GM12878 (cell line): ENCODE results near the gene MFN2. TPM values are rescaled to one million over a fixed set of nuclear protein-coding genes. Genes with fewer than 3 reads are reported as not detected.

ENCODE experiments used
- ATAC-seq: fragments of 200-7000 bp; cut with Tn5 transposase; 3 replicates; pipeline ENCODE4 v1.9.1; 2020; ENCODE audit warnings: mild to moderate bottlenecking, moderate library complexity
- BruUV-seq: library from RNA; stranded (reverse); fragments of 400-500 nt; replicated peaks from 2 replicates; lab custom pipeline; 2021; lab: Mats Ljungman, UMichigan
- CTCF ChIA-PET: fragments of 300-600 bp; sonication (Branson Sonifier 250); formaldehyde crosslinking; extraction: SDS; loops from one replicate; lab custom pipeline; 2021; ENCODE audit warnings: inconsistent platforms; lab: Yijun Ruan, JAX
- POLR2A ChIA-PET: fragments of 350-600 bp; formaldehyde crosslinking; extraction: SDS; loops from one replicate; lab custom pipeline; 2021; ENCODE audit warnings: inconsistent platforms; lab: Charles Lee
- RAD21 ChIA-PET: fragments of 300-600 bp; sonication (Branson Sonifier 250); formaldehyde crosslinking; loops from one replicate; lab custom pipeline; 2023; ENCODE audit warnings: antibody characterized with exemption; ENCODE audit not compliant: unreplicated experiment; lab: Charles Lee
- SMC1A ChIA-PET: fragments of 300-600 bp; sonication (Branson Sonifier 250); formaldehyde crosslinking; loops from one replicate; lab custom pipeline; 2023; ENCODE audit not compliant: unreplicated experiment, uncharacterized antibody; lab: Charles Lee
- DNase-seq: peaks from one replicate; pipeline ENCODE4 v3.0.0-alpha.2; 2011; ENCODE audit warnings: low read depth, low spot score
- FAIRE-seq: peaks from 3 replicates; lab custom pipeline; 2011; peaks lifted over from hg19 to GRCh38; lab: Jason Lieb, UNC
- H2AFZ ChIP-seq: 2 replicates; pipeline ENCODE4 v1.6.0; 2011; ENCODE audit warnings: low read depth, low read length, control low read depth; ENCODE audit not compliant: control insufficient read depth
- H3K27ac ChIP-seq: 2 replicates; pipeline ENCODE4 v1.5.1; 2011; ENCODE audit warnings: control low read depth; ENCODE audit not compliant: control insufficient read depth, insufficient read depth
- H3K27me3 ChIP-seq, 2 experiments: replicated peaks in 1 of 2; 2 replicates each; pipeline versions ENCODE4 v1.6.0 to v1.6.1; 2011; ENCODE audit warnings: low read length in 1 of 2; ENCODE audit not compliant: control insufficient read depth in 2 of 2, insufficient read depth in 2 of 2
- H3K36me3 ChIP-seq, 2 experiments: 2 replicates each; pipeline ENCODE4 v1.5.1; 2011; ENCODE audit warnings: low read length in 1 of 2; ENCODE audit not compliant: control insufficient read depth in 2 of 2, insufficient read depth in 2 of 2
- H3K4me1 ChIP-seq: 2 replicates; pipeline ENCODE4 v1.6.1; 2011; ENCODE audit warnings: mild to moderate bottlenecking, low read length, moderate library complexity, mixed read lengths; ENCODE audit not compliant: control insufficient read depth, insufficient read depth
- H3K4me2 ChIP-seq: 2 replicates; pipeline ENCODE4 v1.6.0; 2011; ENCODE audit warnings: control low read depth; ENCODE audit not compliant: control insufficient read depth, insufficient read depth
- H3K4me3 ChIP-seq: fragments of 200-600 bp; sonication (generic); 2 replicates; pipeline ENCODE4 v1.5.1; 2016
- H3K79me2 ChIP-seq: 2 replicates; pipeline ENCODE4 v1.6.0; 2011; ENCODE audit warnings: low read length; ENCODE audit not compliant: control insufficient read depth, insufficient read depth
- H3K9ac ChIP-seq: 2 replicates; pipeline ENCODE4 v1.8.0; 2011; ENCODE audit warnings: low read length, control low read depth, mixed read lengths; ENCODE audit not compliant: control insufficient read depth, insufficient read depth
- H3K9me3 ChIP-seq: replicated peaks from 3 replicates; pipeline ENCODE4 v1.5.1; 2011; ENCODE audit warnings: mild to moderate bottlenecking, low read length; ENCODE audit not compliant: control insufficient read depth, insufficient read depth
- H4K20me1 ChIP-seq: 2 replicates; pipeline ENCODE4 v1.6.0; 2011; ENCODE audit not compliant: control insufficient read depth, insufficient read depth
- BHLHE40 ChIP-seq, 2 experiments: fragments of 450-650 bp in 1 of 2; IDR thresholded peaks; 2 replicates each; pipeline ENCODE4 v1.6.1; 2011 to 2017; ENCODE audit warnings: low read depth in 2 of 2, borderline replicate concordance in 1 of 2, improper control_type of control experiment in 1 of 2, low read length in 1 of 2, mild to moderate bottlenecking in 1 of 2
- BRCA1 ChIP-seq: IDR thresholded peaks from 2 replicates; pipeline ENCODE4 v1.6.1; 2011; ENCODE audit warnings: low read depth, low read length, improper control_type of control experiment
- ETV6 ChIP-seq, 2 experiments: fragments of 450-650 bp in 1 of 2; IDR thresholded peaks in 1 of 2; conservative IDR thresholded peaks in 1 of 2; 2 replicates each; pipeline ENCODE4 v1.6.1; 2014; ENCODE audit warnings: antibody characterized with exemption in 1 of 2, borderline replicate concordance in 1 of 2, low read depth in 1 of 2, mild to moderate bottlenecking in 1 of 2, moderate library complexity in 1 of 2
- FOS ChIP-seq: IDR thresholded peaks from 3 replicates; pipeline ENCODE4 v1.6.1; 2011; ENCODE audit warnings: borderline replicate concordance; ENCODE audit not compliant: insufficient read length; ENCODE audit errors: extremely low read depth
- JUNB ChIP-seq: IDR thresholded peaks from 2 replicates; pipeline ENCODE4 v1.6.1; 2016; ENCODE audit warnings: antibody characterized with exemption, mild to moderate bottlenecking
- KLF5 ChIP-seq: fragments of 450-650 bp; IDR thresholded peaks from 2 replicates; pipeline ENCODE4 v1.6.1; 2014; ENCODE audit warnings: mild to moderate bottlenecking; ENCODE audit not compliant: partially characterized antibody
- NFXL1 ChIP-seq: fragments of 450-650 bp; IDR thresholded peaks from 2 replicates; pipeline ENCODE4 v1.6.1; 2017; ENCODE audit warnings: antibody characterized with exemption, mild to moderate bottlenecking, borderline replicate concordance
- NFYA ChIP-seq: IDR thresholded peaks from 2 replicates; pipeline ENCODE4 v1.6.1; 2011; ENCODE audit warnings: low read depth, mild to moderate bottlenecking, low read length, improper control_type of control experiment, borderline replicate concordance
- RAD21 ChIP-seq: IDR thresholded peaks from 2 replicates; pipeline ENCODE4 v1.6.1; 2011; ENCODE audit warnings: mild to moderate bottlenecking, low read depth, low read length, moderate library complexity; ENCODE audit not compliant: insufficient read depth
- RCOR1 ChIP-seq: conservative IDR thresholded peaks from 2 replicates; pipeline ENCODE4 v1.6.1; 2012; ENCODE audit warnings: low read depth, low read length, improper control_type of control experiment
- STAT3 ChIP-seq: IDR thresholded peaks from 2 replicates; pipeline ENCODE4 v1.6.1; 2011; ENCODE audit warnings: low read depth, low read length, improper control_type of control experiment
- WGBS: methylation state at CpG from one replicate; pipeline ENCODE4 v1.1.6; 2016; ENCODE audit warnings: low lambda C conversion rate; ENCODE audit not compliant: insufficient replicate concordance, insufficient coverage; ENCODE audit errors: missing lambda C conversion rate; 5-methylcytosine and 5-hydroxymethylcytosine counted together
- in situ Hi-C: fragments of 300-500 bp; cut with MboI; formaldehyde crosslinking; loops from 9 replicates; pipeline ENCODE4 v1.14.3; 2018; ENCODE audit warnings: mixed read lengths
- intact Hi-C: fragments of 100-400 bp; cut with micrococcal nuclease; formaldehyde crosslinking; loops from one replicate; pipeline ENCODE4 v1.14.2; 2022; ENCODE audit not compliant: unreplicated experiment
- polyA plus RNA-seq, 11 experiments: library from polyadenylated mRNA; depleted of rRNA in 4 of 11; unstranded in 6 of 11; stranded (reverse) in 5 of 11; fragments of >200 nt; fragmentation: Nextera tagmentation in 4 of 11; fragmentation: Illumina TruSeq in 1 of 11; extraction: Ambion mirVana in 4 of 11; extraction: Trizol in 1 of 11; gene quantifications; 1 replicate in 1 of 11; 2 replicates in 10 of 11; pipeline versions ENCODE4 v1.2.1 to v1.2.3, GENCODE V29; 2011 to 2016; ENCODE audit warnings: inconsistent platforms in 2 of 11, missing spikeins in 2 of 11, low read depth in 1 of 11
- total RNA-seq, 4 experiments: library from RNA; depleted of rRNA in 3 of 4; stranded (reverse); fragments of >200 nt in 3 of 4; fragmentation: Illumina TruSeq in 1 of 4; extraction: Trizol in 1 of 4; gene quantifications; 2 replicates each; pipeline versions ENCODE4 v1.2.1 to v1.2.3, GENCODE V29; 2013 to 2021
- TF ChIP-seq, protein P1 (sequence below): IDR thresholded peaks from 2 replicates; pipeline ENCODE4 v1.6.1; 2012; ENCODE audit warnings: low read length, inconsistent platforms
- TF ChIP-seq, protein P2 (sequence below): fragments of 450-650 bp; IDR thresholded peaks from 2 replicates; pipeline ENCODE4 v1.6.1; 2017; ENCODE audit warnings: mild to moderate bottlenecking, low read depth, inconsistent platforms; ENCODE audit not compliant: poor library complexity, severe bottlenecking
- TF ChIP-seq, protein P3 (sequence below): fragments of 450-650 bp; IDR thresholded peaks from 2 replicates; pipeline ENCODE4 v1.6.1; 2016; ENCODE audit warnings: mild to moderate bottlenecking

Gene MFN2
- total and polyA plus RNA-seq, 10 of the 15 experiments (the other 5 are each of a cell fraction or from before 2014, with no cell fraction given): 5.3 to 64.4 (median 48.1) TPM

DNA sequence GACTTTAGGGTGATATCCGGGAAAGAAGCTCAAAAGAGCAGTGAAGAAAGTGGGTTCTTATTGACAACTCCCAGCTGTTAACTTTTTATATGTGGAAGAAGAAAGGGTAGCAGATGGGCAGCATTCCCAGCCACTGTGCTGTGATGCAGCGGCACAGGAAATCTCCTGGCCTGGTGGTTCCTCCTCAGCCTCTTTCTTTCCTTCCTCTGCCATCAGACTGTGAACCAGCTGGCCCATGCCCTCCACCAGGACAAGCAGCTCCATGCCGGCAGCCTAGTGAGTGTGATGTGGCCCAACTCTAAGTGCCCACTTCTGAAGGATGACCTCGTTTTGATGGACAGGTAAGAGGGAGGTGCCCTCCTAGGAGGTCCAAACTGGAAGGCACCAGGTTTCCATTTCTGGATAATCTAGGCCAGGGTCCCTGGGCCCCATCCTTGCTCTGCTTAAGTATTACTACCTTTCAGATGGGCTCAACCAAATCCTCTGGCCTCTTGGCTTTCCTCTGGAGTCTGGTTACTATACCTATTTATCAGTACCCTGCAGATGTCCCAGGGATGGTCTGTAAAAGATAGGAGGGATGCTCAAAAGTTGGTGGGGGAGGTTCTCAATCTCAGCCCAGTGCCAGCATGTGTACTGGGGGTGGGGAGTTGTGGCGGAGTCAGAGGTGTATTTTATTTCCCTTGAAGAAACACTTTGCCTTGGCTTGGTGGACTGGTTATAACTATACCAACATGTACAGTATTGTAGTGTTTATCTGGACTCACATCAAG, 17.0 kb downstream of the MFN2 start (continued):
- no peak for TF ChIP-seq ETV6 (conservative IDR thresholded peaks at IDR 0.05 in 1 of 2, IDR thresholded peaks at IDR 0.05 in 1 of 2; ENCODE audit: borderline replicate concordance in 1 of 2, low read depth in 1 of 2)
- TF ChIP-seq RCOR1: no peak
- TF ChIP-seq NFYA: no peak

DNA sequence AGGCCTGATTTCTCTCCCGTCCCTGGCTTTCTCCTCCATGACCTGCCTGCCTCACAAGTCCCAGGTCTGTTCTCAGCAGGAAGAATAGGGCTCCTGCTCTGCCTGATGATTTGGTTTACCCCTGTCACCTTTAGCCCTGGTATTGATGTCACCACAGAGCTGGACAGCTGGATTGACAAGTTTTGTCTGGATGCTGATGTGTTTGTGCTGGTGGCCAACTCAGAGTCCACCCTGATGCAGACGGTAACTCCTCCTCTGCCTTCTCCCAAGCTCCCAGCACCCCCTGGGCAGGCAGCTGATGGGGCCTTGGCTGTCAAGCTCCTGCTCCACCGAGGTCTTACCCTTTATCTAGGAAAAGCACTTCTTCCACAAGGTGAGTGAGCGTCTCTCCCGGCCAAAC, 18.4 kb downstream of the MFN2 start:
- H3K79me2 ChIP-seq: no peaks in the 10 kb centered on the region
- no peaks in the 10 kb centered on the region for H3K27me3 ChIP-seq
- no peak for DNase-seq
- TSS peak; percentile 44 for BruUV-seq
- ChIA-PET POLR2A (interaction anchor here (0.6 to 1.0 kb wide), 2 partner anchors 21 to 53 kb away, joined by 3 to 4 read pairs; partner anchors contain the start of gene MIIP), RAD21 (no interaction called here), CTCF (interaction anchor here (0.6 kb wide), 1 partner anchor 18 kb away, joined by 3 read pairs; no protein-coding TSS in a partner anchor), SMC1A (no interaction called here)
- H3K9ac ChIP-seq: no peak overlapping the region
- 92% methylated on average over 5 of the region's 5 CpGs for WGBS
- no peak overlapping the region for H3K4me3 ChIP-seq
- H3K4me1 ChIP-seq: no peaks in the 10 kb centered on the region
- TF ChIP-seq BHLHE40 (IDR thresholded peaks at IDR 0.05; ENCODE audit: borderline replicate concordance in 1 of 2, low read depth in 2 of 2, low read length in 1 of 2) (no peak), STAT3 (no peak), NFXL1 (no peak), JUNB (no peak), FOS (no peak), BRCA1 (no peak), KLF5 (no peak), RAD21 (no peak)
- TF ChIP-seq, protein P1, sequence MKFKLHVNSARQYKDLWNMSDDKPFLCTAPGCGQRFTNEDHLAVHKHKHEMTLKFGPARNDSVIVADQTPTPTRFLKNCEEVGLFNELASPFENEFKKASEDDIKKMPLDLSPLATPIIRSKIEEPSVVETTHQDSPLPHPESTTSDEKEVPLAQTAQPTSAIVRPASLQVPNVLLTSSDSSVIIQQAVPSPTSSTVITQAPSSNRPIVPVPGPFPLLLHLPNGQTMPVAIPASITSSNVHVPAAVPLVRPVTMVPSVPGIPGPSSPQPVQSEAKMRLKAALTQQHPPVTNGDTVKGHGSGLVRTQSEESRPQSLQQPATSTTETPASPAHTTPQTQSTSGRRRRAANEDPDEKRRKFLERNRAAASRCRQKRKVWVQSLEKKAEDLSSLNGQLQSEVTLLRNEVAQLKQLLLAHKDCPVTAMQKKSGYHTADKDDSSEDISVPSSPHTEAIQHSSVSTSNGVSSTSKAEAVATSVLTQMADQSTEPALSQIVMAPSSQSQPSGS: no peak
- TF ChIP-seq, protein P2, sequence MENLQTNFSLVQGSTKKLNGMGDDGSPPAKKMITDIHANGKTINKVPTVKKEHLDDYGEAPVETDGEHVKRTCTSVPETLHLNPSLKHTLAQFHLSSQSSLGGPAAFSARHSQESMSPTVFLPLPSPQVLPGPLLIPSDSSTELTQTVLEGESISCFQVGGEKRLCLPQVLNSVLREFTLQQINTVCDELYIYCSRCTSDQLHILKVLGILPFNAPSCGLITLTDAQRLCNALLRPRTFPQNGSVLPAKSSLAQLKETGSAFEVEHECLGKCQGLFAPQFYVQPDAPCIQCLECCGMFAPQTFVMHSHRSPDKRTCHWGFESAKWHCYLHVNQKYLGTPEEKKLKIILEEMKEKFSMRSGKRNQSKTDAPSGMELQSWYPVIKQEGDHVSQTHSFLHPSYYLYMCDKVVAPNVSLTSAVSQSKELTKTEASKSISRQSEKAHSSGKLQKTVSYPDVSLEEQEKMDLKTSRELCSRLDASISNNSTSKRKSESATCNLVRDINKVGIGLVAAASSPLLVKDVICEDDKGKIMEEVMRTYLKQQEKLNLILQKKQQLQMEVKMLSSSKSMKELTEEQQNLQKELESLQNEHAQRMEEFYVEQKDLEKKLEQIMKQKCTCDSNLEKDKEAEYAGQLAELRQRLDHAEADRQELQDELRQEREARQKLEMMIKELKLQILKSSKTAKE: no peak
- TF ChIP-seq, protein P3, sequence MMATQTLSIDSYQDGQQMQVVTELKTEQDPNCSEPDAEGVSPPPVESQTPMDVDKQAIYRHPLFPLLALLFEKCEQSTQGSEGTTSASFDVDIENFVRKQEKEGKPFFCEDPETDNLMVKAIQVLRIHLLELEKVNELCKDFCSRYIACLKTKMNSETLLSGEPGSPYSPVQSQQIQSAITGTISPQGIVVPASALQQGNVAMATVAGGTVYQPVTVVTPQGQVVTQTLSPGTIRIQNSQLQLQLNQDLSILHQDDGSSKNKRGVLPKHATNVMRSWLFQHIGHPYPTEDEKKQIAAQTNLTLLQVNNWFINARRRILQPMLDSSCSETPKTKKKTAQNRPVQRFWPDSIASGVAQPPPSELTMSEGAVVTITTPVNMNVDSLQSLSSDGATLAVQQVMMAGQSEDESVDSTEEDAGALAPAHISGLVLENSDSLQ: no peak
- H3K9me3 ChIP-seq: no peaks in the 10 kb centered on the region
- H3K36me3 ChIP-seq: peaks cover 40 to 45% of the 10 kb centered on the region in 2 experiments
- H4K20me1 ChIP-seq: no peaks in the 10 kb centered on the region
- no peak for FAIRE-seq
- intact Hi-C loops: no loop called here
- no peak overlapping the region for H3K4me2 ChIP-seq
- no peak overlapping the region for H2AFZ ChIP-seq
- in situ Hi-C loops: no loop called here
- H3K27ac ChIP-seq: no peak overlapping the region
- ATAC-seq: no peak
